Fibroblast of skin of abdomen (primary cell): ENCODE results near the gene ALG1.
"Not testable (repeated sequence)": the region's sequence is repeated elsewhere in the genome, so short reads cannot be mapped to it uniquely, and the experiment has no call there.

Experiments used
- DNase-seq: peaks from one replicate; pipeline ENCODE4 v3.0.0-alpha.2; 2013

Gene ALG1

DNA sequence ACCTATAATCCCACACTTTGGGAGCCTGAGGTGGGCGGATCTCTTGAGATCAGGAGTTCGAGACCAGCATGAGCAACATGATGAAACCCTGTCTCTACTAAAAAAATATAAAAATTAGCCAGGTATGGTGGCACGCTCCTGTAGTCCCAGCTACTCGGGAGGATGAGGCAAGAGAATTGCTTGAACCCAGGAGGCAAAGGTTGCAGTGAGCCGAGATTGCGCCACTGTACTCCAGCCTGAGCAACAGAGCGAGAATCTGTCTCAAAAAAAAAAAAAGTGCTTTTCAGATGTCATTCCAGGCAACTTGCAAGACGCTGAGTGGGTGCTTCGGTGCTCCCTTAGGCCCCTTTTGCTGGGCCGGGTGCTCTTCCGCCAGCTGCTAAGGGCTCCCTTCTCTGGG, 27.1 kb upstream of the ALG1 start:
- not testable (repeated sequence) for DNase-seq

DNA sequence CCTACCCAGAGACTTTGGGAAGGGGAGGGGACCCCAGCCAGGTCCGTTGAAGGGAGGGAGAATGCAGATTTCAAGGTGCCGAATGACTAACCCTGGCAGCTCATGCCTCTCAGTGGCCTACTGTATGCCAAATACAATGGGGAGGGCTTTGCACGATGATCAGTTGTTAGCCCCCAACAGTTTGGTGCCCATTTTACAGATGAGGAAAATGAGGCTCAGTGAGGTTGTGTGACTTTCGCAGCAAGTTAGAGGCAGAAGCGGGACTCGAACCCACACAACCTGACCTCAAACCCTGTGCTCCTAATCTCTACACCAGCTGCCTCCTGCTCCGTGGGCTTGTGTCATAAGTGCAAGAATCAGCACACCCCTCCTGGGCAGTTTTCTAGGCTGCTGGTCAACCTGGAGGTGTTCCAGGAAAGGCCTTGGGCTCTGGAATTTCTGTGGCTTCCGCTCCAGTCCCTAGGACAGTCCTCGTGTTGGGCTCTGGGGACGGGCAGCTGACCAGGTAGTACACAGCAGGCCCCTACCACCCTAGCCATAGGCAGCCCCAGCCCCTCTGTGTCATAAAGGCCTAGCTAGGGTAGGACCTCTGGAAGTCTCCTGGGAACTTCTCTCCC, 26.0 kb upstream of the ALG1 start:
- no peak for DNase-seq

- DNase-seq = no peak
Observed at GRCh38 chr16:5046914-5047313, 24.7 kb upstream of the ALG1 start.

- no peak for DNase-seq
Observed at GRCh38 chr16:5054876-5055865, 16.5 kb upstream of the ALG1 start.

- DNase-seq = no peak
Observed at GRCh38 chr16:5056352-5056751, 15.3 kb upstream of the ALG1 start.

DNA sequence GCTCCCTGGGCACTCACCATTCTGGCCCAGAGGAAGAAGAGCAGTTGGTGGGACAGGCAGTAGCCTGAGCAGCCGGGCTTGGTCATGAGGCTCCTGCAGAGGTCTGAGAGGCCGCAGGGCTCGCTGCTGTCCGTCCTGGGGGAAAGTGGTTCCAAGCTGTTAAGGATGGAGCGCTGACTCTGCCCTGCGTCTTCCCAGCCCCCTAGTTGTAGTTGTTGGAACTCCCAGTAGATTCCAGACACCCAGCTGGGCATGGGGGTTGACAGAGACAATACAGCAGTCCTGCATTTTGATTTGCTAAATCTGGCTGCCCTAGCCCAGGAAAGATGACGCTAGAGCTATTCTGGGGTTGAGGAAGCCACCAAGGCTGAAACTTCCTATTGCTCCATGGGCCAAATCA, 13.2 kb upstream of the ALG1 start:
- DNase-seq = peak; percentile 13

DNA sequence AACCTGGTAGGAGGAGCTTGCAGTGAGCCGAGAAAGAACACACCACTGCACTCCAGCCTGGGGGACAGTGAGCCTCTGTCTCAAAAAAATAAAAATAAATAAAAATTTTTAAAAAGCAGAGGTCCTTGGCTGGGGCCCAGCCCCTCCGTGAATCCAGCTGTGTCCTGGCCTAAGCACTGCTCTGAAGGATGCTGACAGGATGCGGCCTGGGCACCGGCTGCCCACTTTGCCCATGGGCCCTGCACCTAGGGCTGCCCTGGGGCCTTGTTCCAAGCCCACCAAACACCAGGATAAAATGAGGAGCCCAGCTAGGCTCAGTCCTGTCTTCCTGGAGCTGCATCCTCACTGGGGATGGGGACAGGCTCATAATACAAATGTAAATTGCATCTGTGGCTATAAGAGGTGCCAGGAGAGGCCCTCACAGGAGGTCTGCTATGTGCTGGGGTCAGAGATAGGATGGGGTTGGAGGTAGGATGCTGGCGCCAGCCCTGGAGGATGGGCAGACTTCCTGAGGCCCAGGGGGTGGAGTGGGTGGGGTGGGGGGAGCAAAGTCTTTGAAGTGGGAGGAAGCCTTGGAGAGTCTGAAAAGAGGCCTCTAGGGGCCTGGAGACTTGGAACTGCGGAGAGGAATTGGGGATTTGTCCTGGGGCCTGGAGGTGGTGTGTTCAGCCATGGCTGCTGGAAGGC, 12.1 kb upstream of the ALG1 start:
- DNase-seq = no peak

DNA sequence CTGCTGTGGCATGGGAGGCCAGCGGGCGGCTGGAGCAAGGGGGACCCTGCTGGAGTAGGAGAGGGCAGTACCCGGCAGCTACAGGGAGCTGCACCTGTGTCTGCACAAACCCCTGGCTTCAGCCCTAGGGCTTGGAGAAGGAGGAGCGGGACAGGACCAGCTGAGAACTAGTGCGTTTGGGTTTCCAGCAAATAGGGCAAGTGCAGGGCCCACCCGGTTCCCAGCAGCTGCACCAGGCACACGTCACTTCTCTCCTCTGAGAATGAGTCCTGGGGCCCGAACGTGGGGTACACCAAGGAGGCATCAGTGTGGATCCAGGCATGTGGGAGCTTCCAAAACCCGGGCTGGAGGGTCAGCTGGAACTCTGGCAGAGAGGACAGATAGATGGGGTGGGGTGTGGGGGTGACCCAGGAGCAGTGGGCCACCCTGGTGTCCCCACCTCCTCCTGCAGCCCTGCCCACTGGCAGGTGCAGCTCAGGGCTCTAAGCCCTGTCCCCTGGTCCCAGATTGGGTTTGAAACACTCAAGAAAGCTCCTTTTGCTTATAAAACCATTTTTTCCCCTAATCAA, 11.5 kb upstream of the ALG1 start:
- DNase-seq = no peak

- no peak for DNase-seq
Observed at GRCh38 chr16:5062051-5062450, 9.6 kb upstream of the ALG1 start.

GRCh38 chr16:5062790-5063765, 8.6 kb upstream of the ALG1 start:
- no peak for DNase-seq

GRCh38 chr16:5064915-5065314, 6.7 kb upstream of the ALG1 start:
- no peak for DNase-seq

DNA sequence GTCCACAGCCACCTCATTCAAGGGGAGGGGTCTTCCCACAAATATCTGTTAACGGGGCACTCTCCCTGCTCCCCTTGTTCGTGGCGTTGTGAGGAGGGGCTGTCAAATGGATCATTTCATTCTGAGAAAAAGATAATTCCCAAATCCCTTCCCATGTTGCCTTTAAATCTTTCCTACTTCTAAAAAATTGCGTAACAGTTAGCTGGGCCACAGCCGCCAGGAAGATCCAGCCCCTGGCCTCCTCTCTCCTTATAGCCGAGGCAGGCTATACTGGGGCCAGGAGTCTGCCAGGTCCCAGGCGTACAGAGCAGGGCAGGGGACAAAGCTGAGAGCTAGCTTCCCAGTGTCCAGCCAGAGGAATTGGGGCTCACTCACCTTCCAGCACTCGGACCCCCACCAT, 6.3 kb upstream of the ALG1 start:
- DNase-seq = no peak

GRCh38 chr16:5065813-5066212, 5.8 kb upstream of the ALG1 start, which contains the start of gene C16orf89:
TSS of gene C16orf89 (minus strand) at chr16:5065956. CDS start at chr16:5065908, 48 bp downstream.
- DNase-seq = no peak

DNA sequence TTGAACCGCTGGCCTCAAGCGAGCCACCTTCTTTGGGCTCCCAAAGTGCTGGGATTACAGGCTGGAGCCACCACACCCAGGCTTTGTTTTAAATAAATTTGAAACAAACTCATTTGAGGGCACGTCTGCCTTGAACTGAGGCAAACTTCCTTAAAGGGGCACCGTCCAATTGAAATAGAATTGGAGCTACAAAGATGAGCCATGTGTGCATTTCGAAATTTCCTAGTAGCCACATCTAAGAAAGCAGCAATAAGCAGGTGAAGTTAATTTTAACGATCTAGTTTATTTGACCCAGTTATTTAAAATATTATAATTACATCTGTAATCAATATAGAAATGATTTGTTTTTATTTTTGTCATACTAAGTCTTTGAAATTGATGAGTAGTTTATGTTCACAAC, 5.1 kb upstream of the ALG1 start:
- no peak for DNase-seq

GRCh38 chr16:5069048-5069447, 2.6 kb upstream of the ALG1 start:
- DNase-seq = no peak

GRCh38 chr16:5069854-5070253, 1.8 kb upstream of the ALG1 start:
- no peak for DNase-seq

- no peak for DNase-seq
Observed at GRCh38 chr16:5070431-5071186, 1.0 kb upstream of the ALG1 start.

DNA sequence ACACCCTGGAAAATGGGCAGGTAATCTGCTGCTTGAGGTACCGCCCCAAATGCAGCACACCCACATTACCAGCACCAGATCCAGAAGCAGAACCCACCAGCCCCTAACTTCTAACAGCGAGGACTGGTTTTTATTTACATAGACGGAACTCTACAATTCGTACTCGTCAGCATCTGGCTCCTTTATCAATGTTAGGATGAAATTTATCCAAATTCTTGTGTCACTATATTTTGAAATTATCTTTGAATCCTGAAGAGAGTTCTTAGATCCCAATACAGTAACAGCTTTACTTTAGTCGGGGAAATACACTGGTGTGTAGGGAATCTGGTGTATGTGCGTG, 332 bp upstream of the ALG1 start:
- DNase-seq = no peak

DNA sequence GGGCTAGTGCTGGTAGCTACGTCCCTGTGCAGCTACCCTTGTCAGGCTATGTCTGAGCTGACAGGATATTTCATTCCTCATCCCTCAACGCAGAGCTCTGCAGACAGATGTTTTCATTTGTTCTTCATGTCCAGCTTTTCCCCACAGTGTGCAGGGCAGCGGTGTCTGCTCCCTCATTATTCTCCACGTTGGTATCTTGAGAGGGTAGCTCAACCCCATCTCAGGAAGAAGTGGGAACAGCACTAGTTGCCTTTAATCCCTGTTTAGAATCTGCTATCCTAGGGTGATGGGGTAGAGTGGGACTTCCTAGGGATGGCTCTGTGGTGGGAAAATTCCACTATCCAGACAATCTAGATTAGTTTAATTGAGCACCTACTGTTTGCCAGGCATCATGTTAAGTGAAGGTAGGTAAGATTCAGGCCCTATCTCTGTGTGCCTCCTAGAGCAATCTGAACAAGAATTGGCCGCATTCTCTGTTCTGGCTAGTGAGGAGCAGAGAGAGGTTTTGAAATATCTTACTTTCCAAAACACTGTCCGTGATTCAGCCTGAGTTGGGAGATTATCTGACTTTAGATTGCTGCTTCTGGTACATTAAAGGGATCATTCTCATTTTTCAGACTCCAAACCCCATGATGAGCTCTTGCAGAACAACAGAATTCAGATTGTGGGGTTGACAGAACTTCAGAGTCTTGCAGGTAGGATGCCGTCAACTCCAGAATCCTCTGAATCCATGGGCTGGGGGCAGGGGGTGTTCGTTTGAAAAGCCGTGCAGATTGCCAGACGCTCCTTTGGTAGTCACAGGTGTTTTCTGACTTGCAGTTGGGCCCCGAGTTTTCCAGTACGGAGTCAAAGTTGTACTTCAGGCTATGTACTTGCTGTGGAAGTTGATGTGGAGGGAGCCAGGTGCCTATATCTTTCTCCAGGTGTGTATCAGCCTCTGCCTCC, 963 bp downstream of the ALG1 start:
- no peak for DNase-seq

GRCh38 chr16:5073279-5073629, 1.6 kb downstream of the ALG1 start:
- DNase-seq = peak; percentile 36
